RKO (cell line): ENCODE data around the gene ARHGAP5.
"Not testable (repeated sequence)": the region's sequence is repeated elsewhere in the genome, so short reads cannot be mapped to it uniquely, and the experiment has no call there.

Experiments
- DNase-seq: peaks from one replicate; pipeline ENCODE4 v3.0.0-alpha.2; 2016; ENCODE audit warnings: low spot score

ARHGAP5 gene

GRCh38 chr14:32121536-32121935, 44.4 kb downstream of the ARHGAP5 start:
- DNase-seq, result no peak

DNA sequence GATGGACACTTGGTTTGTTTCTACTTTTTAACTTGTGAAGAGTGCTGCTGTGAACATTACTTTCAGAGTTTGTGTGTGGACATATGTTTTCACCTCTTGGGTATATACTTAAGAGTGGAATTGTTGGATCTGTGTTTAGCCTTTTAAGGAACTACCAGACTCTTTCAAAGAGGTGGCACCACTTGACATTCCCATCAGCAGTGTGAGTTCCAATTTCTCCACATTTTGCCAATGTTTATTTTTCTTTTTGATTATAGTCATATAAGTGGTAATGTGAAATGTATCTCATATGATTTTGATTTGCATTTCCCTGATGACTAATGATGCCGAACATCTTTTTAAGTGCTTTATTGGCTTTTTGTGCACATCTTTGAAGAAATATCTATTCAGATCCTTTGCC, 44.8 kb downstream of the ARHGAP5 start:
- no peak for DNase-seq

- DNase-seq, result not testable (repeated sequence)
Observed at GRCh38 chr14:32126899-32127730, 50.0 kb downstream of the ARHGAP5 start.

DNA sequence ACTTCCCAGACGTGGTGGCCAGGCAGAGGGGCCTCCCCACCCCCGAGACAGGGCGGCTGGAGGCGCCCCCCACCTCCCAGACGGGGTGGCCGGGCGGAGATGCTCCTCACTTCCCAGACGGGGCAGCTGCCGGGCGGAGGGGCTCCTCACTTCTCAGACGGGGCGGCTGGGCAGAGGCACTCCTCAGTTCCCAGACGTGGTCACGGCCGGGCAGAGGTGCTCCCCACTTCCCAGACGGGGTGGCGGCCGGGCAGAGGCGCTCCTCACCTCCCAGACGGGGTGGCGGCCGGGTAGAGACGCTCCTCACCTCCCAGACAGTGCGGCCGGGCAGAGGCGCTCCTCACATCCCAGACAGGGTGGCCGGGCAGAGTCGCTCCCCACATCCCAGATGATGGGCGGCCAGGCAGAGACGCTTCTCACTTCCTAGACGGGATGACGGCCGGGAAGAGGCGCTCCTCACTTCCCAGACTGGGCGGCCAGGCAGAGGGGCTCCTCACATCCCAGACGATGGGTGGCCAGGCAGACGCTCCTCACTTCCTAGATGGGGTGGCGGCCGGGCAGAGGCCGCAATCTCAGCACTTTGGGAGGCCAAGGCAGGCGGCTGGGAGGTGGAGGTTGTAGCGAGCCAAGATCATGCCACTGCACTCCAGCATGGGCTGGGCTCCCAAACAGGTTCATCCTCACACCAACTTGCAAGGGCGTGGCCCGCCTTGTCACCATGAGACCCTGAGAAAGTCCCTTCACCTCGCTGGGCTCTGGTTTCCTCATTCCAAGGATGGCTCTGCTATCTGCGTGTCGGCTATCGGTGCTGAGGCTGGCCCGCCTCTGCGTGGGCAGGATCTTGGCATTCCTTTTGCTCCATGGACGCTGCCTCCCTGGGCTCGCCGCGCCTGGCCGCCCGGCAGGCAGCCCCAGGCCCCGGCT, 50.9 kb downstream of the ARHGAP5 start:
- not testable (repeated sequence) for DNase-seq

DNA sequence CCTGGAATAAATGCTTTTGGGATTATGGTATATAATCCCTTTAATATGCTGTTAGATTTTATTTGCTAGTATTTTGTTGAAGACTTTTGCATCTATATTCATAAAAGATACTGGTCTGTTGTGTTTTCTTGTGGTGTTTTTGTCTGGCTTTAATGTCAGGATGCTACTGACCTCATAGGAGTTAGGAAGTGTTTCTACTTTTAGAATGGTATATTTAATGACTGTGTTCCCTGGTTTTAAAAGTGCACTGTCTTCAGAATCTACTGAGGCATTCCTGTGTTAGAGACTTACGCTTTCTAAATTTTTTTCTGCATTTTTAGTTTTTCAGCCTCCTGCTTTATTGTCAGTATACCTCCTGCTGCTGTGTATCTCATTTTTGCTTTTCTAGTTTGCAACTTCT, 51.6 kb downstream of the ARHGAP5 start:
- DNase-seq, result no peak

DNA sequence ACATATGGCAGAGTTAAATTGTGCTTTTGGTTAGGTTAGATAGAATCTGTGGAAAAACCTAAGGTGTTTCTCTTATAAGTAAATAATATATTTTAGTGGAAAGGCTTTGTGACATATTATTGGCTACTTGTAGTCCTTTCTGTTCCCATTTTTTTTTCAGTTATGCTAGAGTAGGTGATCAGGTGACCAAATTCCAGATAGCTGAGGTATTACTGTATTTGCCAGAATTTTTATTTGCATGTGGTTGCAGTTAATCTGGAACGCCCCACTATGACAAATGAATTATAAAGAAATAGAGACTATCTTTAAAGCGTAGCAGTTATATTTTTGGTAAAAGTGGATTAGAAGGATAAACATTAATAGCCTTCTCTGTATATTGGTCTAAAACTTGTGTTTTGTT, 52.0 kb downstream of the ARHGAP5 start:
- DNase-seq, result no peak

DNA sequence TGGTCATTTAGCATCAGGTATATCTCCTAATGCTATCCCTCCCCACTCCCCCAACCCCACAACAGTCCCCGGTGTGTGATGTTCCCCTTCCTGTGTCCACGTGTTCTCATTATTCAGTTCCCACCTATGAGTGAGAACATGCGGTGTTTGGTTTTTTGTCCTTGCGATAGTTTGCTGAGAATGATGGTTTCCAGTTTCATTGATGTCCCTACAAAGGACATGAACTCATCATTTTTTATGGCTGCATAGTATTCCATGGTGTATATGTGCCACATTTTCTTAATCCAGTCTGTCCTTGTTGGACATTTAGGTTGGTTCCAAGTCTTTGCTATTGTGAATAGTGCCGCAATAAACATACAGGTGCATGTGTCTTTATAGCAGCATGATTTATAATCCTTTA, 54.6 kb downstream of the ARHGAP5 start:
- not testable (repeated sequence) for DNase-seq

- no peak for DNase-seq
Observed at GRCh38 chr14:32134448-32135097, 57.5 kb downstream of the ARHGAP5 start.

GRCh38 chr14:32136027-32136825, 59.1 kb downstream of the ARHGAP5 start:
- no peak for DNase-seq

DNA sequence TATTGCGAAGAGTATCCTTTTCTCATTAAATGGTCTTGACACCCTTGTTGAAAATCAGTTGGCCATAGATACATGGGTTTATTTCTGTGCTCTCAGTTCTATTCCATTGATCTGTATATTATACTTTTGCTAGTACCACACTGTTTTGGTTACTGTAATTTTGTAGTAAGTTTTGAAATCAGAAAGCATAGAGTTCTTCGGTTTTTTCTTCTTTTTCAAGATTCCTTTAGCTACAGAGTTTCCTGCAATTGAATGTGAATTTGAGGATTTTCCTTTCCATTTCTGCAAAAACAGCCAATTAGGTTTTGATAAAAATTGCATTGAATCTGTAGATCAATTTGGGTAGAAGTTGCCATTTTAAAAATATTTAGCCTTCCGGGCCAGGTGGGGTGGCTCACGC, 60.2 kb downstream of the ARHGAP5 start:
- DNase-seq, result no peak

GRCh38 chr14:32137892-32138291, 60.8 kb downstream of the ARHGAP5 start:
- no peak for DNase-seq

GRCh38 chr14:32142341-32142740, 65.2 kb downstream of the ARHGAP5 start:
- no peak for DNase-seq

DNA sequence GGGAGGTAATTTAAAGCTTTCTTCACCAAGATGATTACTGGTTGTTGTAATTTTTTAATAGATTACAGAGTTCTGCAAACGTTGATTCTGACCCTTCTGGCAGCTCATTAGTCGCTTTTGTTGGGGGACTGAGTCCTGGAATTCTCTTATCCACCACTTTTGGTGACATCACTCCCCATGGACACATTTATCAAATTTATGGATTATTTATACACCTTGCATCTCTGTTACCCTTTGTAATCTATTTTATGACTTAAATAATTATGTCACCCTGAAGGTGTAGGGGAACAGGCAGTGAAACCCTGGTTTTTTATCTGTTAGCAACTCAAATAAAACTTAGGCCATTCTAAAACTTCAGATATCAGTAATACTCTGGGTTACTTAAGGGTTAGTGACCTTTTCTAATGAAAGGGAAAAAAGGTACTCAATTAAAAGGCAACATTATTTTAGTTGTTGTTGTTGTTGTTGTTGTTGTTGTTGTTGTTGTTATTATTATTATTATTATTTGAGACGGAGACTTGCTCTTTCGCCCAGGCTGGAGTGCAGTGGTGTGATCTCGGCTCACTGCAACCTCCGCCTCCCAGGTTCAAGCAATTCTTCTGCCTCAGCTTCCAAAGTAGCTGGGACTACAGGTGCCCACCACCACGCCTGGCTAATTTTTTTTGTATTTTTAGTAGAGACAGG, 65.8 kb downstream of the ARHGAP5 start:
- DNase-seq, result no peak

DNA sequence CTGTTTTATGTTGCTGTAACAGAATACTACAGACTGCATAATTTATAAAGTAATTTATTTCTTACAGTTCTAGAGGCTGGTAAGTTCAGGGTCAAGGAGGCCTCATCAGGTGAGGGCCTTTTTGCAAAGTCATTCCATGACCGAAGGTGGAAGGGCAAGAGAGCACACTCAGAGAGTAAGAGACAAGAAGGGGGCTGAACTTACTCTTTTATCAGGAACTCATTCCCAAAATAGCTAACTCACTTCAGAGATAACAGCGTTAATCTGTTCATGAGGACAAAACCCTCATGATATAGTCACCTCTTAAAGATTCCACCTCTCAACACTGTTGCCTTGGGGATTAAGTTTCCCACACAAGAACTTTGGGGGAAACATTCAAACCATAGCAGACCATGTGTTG, 73.3 kb downstream of the ARHGAP5 start:
- DNase-seq, result no peak

GRCh38 chr14:32166029-32166428, 88.9 kb downstream of the ARHGAP5 start:
- no peak for DNase-seq

DNA sequence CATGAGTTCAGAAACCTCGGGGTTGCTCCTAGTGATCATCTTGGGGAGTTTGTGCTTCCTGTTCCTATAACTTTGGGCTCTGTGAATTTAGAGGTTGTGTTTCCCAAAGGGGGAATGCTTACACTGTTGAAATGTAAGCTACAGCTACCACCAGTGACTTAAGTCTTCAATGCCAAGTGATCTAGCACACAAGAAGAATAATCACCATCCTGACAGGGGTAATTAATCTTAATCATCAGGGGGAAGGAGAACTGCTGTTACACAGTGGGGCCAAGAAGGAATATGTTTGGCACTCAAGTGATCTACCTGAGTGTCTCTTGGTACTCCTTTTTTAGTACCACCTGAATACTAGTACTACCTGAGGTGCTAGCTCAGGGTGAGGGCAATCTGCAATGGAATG, 89.8 kb downstream of the ARHGAP5 start:
- DNase-seq, result no peak

DNA sequence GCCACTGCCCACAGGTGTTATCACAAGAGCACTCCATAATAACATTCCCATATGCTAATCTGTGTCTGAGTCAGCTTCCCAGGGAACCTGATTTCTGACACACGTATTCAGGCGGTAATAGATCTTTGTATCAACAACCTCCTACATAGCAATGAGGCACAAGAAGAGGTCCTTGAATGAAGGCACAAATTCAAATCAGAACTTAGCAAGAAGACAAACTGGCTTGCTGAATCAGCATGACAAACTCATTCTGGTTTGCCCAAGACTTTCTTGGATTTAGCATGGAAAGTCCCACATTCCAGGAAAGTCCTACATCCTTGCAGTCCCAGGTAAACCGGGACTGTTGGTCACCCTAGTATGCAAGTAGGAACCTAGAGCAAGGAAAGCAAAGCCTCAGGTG, 90.8 kb downstream of the ARHGAP5 start:
- no peak for DNase-seq

DNA sequence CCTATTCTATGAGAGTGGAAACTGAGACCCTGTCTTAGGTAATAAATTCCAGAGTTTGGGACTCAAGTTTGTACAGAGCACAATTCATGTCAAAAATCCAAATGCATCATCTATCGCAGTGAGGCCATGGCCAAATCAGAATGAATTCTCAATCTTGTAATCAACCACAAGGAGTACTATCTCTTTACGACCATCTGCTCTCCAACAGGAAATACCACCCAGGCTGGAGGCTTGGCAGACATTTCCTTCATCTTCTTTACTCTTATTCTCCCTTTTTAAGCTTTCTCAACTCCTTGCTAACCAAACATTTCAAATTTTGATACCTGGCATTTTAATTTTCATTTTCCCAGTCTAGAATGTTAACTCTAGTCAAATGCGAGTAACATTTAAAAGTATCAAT, 92.1 kb downstream of the ARHGAP5 start:
- DNase-seq, result no peak

- DNase-seq, result no peak
Observed at GRCh38 chr14:32171469-32171868, 94.4 kb downstream of the ARHGAP5 start.

DNA sequence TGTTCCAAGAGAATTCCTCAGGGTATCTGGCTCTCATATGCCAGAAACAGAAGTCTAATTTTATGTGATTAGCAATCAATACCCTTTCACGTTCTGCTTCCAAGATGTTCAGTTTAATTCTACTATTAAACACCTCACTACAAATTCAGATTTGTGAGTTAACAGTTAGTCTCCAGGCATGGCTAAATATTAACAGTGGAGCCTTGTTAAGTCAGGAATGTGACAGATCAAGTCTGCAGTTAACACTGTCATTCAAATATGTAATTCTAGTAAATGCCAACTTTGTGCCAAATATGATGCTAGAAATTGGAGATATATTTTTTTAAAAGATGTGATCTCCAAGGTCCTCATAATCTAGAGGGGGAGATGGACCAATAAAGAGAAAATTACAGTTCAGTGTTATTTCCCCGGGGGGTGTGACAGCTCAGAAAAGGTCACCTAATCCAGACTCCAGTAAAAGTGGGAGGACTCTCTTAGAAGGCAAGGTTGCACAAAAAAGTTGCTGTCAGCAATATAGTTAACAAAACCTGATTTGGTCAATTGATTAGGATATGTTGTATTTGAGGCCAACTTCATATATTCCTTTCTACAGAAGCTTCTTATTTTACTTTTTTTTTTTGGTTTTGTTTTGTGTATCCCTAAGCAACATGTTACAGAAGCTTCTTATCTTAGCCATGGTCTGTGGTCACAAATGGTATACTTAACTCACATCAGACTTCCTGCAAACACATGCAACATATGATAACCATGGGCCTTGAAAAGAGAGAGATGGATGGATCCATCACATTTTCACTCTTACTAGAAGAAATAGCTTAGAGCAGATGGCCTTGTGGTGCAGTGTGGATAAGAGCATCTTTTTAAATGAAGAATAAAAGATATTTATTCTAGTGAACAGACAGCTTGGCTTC, 106.3 kb downstream of the ARHGAP5 start:
- no peak for DNase-seq
